OCI-LY3 (cell line): ENCODE data around the gene HCFC1.

Source experiments
- CTCF ChIP-seq: fragments of 200-600, 300-600 bp; sonication (generic); IDR thresholded peaks from 2 replicates; pipeline ENCODE4 v1.5.1; 2014; ENCODE audit warnings: antibody characterized with exemption, low read length, low read depth
- EZH2phosphoT487 ChIP-seq: fragments of 200-600 bp; shearing (Covaris generic); IDR thresholded peaks from 2 replicates; pipeline ENCODE4 v1.6.1; 2018; ENCODE audit warnings: antibody characterized with exemption, mixed run types, low read depth

GRCh38 chrX:153908219-153908860, 63.3 kb downstream of the HCFC1 start:
- no peak for TF ChIP-seq CTCF
- TF ChIP-seq EZH2phosphoT487: no peak
